ENCODE measurements around the gene TCF7.

TCF7 gene

DNA sequence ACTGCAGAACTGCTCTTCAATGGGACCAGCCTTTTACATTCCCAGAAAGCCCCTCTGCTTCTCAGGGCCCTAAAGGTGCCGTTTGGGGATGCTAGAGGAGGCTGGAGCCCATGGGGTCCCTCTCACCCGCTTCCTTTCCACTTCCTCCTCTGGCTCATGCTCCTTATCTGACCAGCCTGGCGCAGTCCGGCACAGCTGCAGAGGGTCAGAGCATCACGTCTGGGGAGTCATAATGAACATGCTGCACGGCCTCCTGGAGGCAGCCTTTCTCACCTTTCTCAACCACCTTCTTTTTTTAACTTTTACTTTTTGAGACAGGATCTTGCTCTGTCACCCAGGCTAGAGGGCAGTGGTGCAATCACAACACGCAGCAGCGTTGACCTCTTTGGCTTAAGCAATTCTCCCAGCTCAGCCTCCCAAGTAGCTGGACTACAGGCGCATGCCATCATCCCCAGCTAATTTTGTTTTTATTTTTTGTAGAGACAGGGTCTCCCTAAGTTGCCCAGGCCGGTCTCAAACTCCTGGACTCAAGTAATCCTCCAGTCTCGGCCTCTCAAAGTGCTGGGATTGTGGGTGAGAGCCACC is 15.1 kb upstream of the TCF7 start:
- H3K36me3 ChIP-seq (ENCODE audit: insufficient read depth, low read length), result no peaks in the 10 kb centered on the region
- H3K9me3 ChIP-seq (ENCODE audit: control insufficient read depth, insufficient read depth, low read length), result no peaks in the 10 kb centered on the region
- H3K9ac ChIP-seq (ENCODE audit: low read depth, low read length), result no peak overlapping the region
- H3K4me1 ChIP-seq (ENCODE audit: insufficient read depth, low read length), result peaks cover 35% of the 10 kb centered on the region

DNA sequence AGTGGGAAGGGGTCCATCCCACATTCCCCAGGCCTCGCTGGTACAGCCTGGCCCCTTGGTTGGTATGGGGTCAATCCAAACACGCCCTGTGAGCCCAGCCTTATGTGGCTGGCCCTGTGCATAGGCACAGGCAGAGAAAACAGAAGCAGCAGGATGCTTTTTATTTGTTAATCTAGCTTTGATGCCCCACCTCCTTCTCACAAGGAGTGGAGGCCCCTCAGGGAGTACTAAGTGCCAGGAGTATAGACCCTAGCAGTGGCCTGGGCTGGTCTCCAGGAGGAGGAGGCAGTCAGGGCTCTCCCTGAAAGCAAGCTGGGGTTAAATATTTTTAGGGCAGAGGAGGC is 14.6 kb upstream of the TCF7 start:
- Histone ChIP-seq H3K36me3 (ENCODE audit: insufficient read depth, low read length) (no peaks in the 10 kb centered on the region), H3K4me1 (ENCODE audit: insufficient read depth, low read length) (peaks cover 35% of the 10 kb centered on the region), H3K9me3 (ENCODE audit: control insufficient read depth, insufficient read depth, low read length) (no peaks in the 10 kb centered on the region), H3K9ac (ENCODE audit: low read depth, low read length) (no peak overlapping the region)

DNA sequence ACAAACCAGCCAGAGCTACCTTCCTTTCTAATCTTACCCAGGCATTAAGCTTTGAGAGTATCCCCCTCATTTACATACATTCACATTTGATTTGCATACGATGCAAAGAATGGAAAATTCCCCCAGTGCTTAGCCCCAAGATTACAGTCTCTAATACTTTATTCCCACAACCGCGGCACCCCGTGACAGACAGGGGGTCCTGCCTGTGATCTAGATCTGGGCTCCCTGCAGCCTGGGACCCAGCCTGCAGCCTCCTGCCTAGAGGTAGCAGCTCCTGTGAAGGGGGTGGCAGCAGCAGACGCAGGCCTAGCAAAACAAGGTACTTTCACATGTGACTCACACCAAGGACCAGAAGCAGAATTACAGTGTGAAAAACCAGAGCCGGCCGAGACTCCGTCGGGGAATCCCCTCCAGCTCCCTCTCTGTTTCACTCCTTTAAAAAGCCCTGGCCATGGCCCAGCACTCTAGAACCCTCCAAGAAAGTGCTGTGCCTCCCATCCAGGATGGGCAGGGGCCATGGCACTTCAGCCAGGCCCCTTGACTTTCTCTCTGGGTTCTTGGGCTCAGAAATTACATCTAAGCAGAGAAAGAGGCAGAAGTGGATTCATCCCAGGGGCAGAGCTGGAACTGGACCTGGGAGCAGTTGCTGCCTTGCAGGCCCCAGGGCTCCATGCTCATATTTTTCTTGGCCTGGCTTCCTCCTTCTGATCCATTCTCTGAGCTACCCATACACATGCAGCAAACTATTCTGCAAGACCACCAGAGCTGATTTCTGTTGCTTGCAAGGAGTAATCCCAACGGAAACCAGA is 14.0 kb upstream of the TCF7 start:
- H3K9me3 ChIP-seq (ENCODE audit: control insufficient read depth, insufficient read depth, low read length), result no peaks in the 10 kb centered on the region
- no peaks in the 10 kb centered on the region for H3K36me3 ChIP-seq (ENCODE audit: insufficient read depth, low read length)
- H3K9ac ChIP-seq (ENCODE audit: low read depth, low read length), result no peak overlapping the region
- H3K4me1 ChIP-seq (ENCODE audit: insufficient read depth, low read length), result peaks cover 35% of the 10 kb centered on the region

DNA sequence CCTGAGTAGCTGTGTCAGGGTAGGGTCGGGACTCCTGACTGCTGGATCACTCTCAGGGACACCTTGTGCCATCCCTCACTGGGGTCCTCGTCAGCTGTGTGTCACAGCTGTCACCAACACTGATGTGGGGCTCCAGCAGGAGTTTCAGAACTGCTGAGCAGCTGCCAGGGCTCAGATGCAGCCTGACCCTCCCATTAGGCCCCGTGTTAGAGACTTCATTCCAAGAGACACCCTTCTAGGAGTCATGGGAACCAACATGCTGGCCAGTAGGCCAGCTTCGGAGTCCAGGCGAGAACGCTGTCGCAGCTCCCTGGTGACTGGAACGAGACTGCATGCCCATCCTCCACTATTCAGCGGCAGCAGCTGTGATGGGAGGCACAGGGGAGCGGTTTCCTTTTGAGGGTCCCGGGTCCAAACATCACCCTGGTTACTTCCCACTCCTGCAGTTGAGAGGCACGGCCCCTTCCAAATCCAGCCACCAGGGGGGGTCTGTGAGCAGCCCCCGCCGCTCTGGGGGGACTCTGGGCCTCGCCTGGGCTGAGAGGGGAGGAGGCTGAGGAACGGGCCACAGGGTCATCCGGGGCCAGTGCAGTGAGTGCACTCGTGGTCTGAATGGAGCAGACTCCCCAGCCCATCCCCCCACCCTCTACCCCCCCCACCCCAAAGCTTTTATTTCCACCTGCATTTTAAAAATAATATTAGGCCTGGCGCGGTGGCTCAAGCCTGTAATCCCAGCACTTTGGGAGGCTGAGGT is 12.6 kb upstream of the TCF7 start:
- no peaks in the 10 kb centered on the region for H3K9me3 ChIP-seq (ENCODE audit: control insufficient read depth, insufficient read depth, low read length)
- H3K9ac ChIP-seq (ENCODE audit: low read depth, low read length), result no peak overlapping the region
- H3K4me1 ChIP-seq (ENCODE audit: insufficient read depth, low read length), result peaks cover 35% of the 10 kb centered on the region

DNA sequence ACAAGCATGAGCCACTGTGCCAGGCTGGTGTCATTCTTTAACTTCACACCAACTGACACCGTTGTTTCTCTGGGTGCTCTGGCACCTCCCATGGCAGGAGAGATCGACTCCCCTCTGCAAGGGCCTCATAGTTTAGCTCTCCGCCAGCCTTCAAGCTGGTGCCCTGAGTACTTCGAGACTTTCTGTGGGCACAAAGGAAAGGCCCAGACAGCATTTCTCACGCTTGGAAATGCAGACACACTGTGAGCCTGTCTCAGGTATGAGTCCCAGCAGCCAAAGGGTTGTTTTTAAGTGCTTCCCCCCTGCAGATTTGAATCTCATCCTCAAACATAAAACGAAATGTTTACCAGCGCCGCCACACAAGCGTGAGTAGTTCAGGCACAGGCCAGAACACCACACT is 11.1 kb upstream of the TCF7 start:
- Histone ChIP-seq H3K4me1 (ENCODE audit: insufficient read depth, low read length) (peaks cover 29% of the 10 kb centered on the region), H3K9ac (ENCODE audit: low read depth, low read length) (no peak overlapping the region), H3K9me3 (ENCODE audit: control insufficient read depth, insufficient read depth, low read length) (no peaks in the 10 kb centered on the region), H3K36me3 (ENCODE audit: insufficient read depth, low read length) (no peaks in the 10 kb centered on the region)

More for the DNA sequence above, 12.6 kb upstream of the TCF7 start:
- no peaks in the 10 kb centered on the region for H3K36me3 ChIP-seq (ENCODE audit: insufficient read depth, low read length)

DNA sequence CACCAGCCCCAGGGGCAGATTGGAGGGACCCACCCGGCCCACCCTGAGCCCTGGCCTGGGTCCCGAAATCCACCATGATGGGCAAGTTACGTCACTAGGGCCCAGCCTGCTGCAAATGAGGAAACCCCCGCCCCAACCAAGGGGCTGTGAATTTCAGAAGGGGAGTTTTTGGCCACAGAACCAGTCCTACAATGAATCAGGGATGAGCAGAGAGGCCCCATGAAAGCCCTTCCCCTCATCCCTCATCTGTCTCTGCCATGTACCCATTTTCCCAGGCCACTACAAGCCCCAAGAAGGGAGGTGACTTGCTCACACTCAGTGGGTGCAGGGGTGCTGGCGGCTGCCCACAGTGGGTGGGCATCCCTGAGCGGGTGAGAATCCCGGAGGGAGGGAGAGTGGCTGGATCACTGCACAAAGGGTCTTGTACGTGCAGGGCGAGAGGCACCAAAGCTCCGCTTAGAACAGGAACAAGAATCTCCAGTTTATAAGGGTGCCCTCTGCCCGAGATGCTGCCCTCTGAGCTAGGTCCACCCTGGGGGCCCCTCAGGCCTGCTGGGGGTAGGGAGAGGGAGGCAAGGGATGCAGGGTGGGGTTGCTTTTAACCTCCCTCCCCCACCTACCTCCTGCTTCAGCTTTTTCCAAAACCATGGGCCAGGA is 10.4 kb upstream of the TCF7 start:
- no peak overlapping the region for H3K9ac ChIP-seq (ENCODE audit: low read depth, low read length)
- peaks cover 24% of the 10 kb centered on the region for H3K4me1 ChIP-seq (ENCODE audit: insufficient read depth, low read length)
- H3K9me3 ChIP-seq (ENCODE audit: control insufficient read depth, insufficient read depth, low read length), result no peaks in the 10 kb centered on the region

DNA sequence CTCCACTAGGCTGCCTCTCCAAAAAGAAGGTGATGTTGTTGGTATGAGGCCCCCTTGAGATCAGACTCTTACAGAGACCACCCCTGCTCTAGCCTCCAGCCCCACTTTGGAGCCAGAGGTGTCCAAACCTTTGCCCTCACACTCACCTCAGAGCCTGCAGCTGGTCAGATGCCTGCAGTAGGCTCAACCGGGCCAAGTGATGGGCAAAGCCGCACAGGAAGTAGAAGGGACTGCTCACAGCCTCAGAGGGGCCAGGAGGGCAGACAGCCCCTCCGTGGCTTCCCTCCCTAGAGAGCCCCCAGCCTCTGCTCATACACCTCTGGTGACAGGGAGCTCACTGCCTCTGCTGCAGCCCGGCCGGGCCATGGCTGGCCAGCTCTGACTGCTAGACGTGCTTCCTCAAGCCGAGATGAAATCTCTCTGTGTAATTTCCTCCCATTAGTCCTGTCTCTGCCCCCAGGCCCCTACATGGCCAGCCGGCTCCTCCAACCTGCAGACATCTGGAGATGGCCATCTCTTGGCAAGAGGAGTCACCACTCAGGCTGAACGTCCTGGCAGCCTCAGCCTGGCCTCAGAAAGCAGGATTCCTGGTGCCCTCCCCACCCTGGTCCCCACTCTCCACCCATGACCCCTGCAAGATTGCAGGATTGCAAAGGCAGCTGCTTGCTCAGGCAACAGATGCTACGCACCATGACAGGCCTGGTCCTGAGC is 7.3 kb upstream of the TCF7 start:
- H3K9me3 ChIP-seq (ENCODE audit: control insufficient read depth, insufficient read depth, low read length), result no peaks in the 10 kb centered on the region
- no peaks in the 10 kb centered on the region for H3K36me3 ChIP-seq (ENCODE audit: insufficient read depth, low read length)
- no peaks in the 10 kb centered on the region; the same call in 1 of the 2 replicates for H3K4me1 ChIP-seq (ENCODE audit: insufficient read depth, low read length)
- H3K9ac ChIP-seq (ENCODE audit: low read depth, low read length), result no peak overlapping the region

More for the DNA sequence above, 10.4 kb upstream of the TCF7 start:
- no peaks in the 10 kb centered on the region for H3K36me3 ChIP-seq (ENCODE audit: insufficient read depth, low read length)

DNA sequence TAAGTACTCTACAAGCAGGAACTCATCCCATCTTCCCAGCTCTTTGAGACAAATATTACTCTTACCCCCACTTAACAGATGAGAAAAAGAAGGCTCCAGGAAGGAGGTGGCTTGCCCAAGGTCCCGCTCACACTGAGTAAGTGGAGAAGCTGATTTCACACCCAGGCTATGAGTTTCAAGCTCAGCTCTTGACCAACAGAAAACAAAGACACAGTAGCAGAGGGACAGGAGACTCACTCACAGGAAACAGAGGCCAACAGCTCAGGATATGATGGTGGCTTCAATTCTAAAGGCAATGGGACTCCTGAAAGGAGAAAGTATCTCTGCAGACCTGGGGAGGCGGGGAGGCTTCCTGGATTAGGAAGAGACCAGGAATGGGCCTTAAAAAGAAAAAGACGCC is 6.7 kb upstream of the TCF7 start:
- Histone ChIP-seq H3K9me3 (ENCODE audit: control insufficient read depth, insufficient read depth, low read length) (no peaks in the 10 kb centered on the region), H3K36me3 (ENCODE audit: insufficient read depth, low read length) (no peaks in the 10 kb centered on the region), H3K4me1 (ENCODE audit: insufficient read depth, low read length) (peaks cover 1% of the 10 kb centered on the region; the same call in 1 of the 2 replicates), H3K9ac (ENCODE audit: low read depth, low read length) (no peak overlapping the region)

DNA sequence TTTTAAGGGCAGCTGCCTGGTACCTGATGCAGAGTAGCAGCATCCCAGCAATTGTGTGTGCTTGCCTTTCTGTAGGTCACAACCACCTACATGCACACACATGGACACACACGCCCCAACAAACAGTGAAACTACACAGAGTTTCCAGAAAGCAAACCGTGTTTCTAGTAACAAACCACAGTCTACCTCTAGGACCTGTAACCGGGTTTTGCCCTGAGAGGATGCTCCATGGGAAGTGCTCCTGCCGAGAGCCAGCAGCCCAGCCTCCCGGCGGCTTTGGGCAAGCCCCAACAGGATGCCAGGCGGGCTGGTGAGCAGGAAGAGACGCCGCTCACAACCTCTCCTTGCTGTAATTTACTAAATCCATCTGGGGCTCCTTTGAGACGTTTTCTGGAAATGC is 4.1 kb upstream of the TCF7 start:
- H3K4me1 ChIP-seq (ENCODE audit: insufficient read depth, low read length), result peaks cover 3% of the 10 kb centered on the region; the same call in 1 of the 2 replicates
- no peaks in the 10 kb centered on the region for H3K36me3 ChIP-seq (ENCODE audit: insufficient read depth, low read length)
- no peak overlapping the region for H3K9ac ChIP-seq (ENCODE audit: low read depth, low read length)
- H3K9me3 ChIP-seq (ENCODE audit: control insufficient read depth, insufficient read depth, low read length), result no peaks in the 10 kb centered on the region

DNA sequence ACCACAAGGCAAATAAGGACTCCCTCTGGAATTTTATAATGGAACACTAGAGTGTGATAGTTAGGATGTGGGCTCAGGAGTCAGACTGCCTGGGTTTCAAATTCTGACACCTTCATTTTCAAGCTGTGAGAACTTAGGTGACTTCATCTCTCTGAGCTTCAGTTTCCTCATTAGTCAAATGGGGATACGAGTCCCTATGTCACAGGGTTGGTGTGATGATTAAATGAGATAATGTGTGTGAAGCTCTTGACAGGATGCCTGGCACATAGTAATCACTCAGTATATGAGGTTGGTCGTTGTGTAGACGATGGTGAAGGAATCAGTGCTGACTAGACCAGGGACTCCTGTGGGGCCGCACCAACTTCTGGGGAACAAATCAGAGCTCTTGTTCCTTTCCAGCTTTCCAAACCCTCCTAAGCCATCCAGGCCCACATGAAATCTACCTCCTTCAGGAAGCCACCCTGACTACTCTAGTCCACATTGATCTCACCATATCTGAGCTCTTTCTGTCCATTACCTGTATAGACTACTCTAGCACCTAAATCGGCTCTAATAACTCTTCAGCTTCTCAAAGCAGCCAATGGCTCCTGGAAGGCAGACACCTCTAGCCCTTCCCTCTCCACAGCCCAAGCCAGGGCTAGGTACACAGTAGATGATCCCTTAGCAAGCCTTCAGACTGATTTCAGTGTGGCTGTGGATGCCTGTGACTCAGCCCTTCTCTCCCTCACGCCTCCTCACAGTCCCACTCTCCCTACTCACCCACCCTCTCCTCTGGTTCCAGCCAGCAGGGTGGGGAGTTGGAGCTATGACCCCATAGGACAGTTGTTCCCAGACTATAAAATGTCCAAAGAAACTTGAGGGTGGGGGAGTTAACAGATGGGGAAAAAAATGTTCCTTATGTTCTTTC is 2.5 kb upstream of the TCF7 start:
- peaks cover 3% of the 10 kb centered on the region; the same call in 1 of the 2 replicates for H3K4me1 ChIP-seq (ENCODE audit: insufficient read depth, low read length)
- H3K36me3 ChIP-seq (ENCODE audit: insufficient read depth, low read length), result no peaks in the 10 kb centered on the region; the same call in 1 of the 2 replicates
- H3K9ac ChIP-seq (ENCODE audit: low read depth, low read length), result no peak overlapping the region
- no peaks in the 10 kb centered on the region for H3K9me3 ChIP-seq (ENCODE audit: control insufficient read depth, insufficient read depth, low read length)

DNA sequence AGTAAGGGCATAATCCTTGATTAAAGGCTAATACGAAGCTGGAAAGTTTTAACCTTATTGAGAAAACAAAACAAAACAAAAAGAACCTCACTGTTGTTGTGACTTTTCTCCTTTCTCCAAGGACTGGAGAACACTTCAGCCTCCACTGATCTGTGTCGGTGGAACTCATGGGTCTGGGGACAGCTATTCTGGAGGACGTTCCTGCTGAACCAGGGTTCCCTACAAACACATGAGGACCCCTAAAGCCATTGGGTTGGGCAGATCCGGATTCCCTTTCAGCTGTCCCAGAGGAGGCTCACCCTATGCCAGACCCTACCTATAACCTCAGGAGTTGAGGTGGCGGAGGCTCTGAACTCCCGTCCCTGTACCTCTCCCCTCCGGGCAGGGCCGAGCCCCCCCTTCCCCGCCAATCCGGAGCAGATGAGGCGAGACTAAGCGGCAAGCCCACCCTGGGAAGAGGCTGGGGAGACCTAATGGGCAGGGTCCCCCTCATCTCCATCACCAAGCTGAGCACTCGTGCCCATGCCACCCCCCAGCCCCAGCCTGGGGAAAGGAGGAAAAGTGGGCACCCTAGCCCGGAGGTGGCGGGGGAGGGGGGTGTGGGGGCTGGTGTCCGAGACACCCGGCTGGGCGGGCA is 1.6 kb upstream of the TCF7 start:
- Histone ChIP-seq H3K36me3 (ENCODE audit: insufficient read depth, low read length) (peaks cover 5% of the 10 kb centered on the region; the same call in 1 of the 2 replicates), H3K4me1 (ENCODE audit: insufficient read depth, low read length) (peaks cover 3% of the 10 kb centered on the region; the same call in 1 of the 2 replicates), H3K9ac (ENCODE audit: low read depth, low read length) (no peak overlapping the region), H3K9me3 (ENCODE audit: control insufficient read depth, insufficient read depth, low read length) (no peaks in the 10 kb centered on the region)

DNA sequence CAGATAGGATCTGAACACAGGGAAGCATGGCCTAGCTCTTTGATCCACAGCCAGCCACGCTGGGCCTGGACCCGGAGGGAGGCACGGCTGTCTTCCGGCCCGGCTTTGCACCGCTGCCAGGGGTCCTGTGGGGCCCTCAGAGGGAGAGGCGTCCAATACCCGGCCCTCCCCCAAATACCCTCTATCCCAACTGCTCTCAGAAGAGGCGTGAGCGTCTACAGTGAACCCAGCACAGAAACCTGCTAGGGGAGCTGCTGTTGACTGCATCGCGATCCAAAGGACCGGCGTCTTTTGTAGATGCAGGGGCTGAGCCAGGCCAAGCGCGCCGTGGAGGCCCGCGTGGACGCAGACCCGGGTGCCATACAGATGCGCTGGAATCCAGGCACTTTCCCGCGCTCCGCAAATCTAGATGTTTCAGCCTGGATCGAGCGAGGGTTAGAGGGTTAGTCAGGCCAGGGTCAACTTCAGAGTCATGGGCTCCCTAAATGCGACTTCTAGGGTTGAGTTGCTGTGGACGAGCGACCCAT is 1.1 kb upstream of the TCF7 start:
- Histone ChIP-seq H3K4me1 (ENCODE audit: insufficient read depth, low read length) (peaks cover 3% of the 10 kb centered on the region; the same call in 1 of the 2 replicates), H3K36me3 (ENCODE audit: insufficient read depth, low read length) (peaks cover 5% of the 10 kb centered on the region; the same call in 1 of the 2 replicates), H3K9me3 (ENCODE audit: control insufficient read depth, insufficient read depth, low read length) (no peaks in the 10 kb centered on the region), H3K9ac (ENCODE audit: low read depth, low read length) (peak overlapping the region; percentile 46)

Data from ES-I3 (cell line).